H9 (cell line): Measurements from ENCODE around the gene ST6GALNAC3. TPM values are rescaled to one million over a fixed set of nuclear protein-coding genes. Genes with fewer than 3 reads are reported as not detected.

Source experiments
- DNase-seq: peaks from one replicate; pipeline ENCODE4 v3.0.0-alpha.2; 2017
- H2AFZ ChIP-seq: one replicate; pipeline ENCODE4 v1.6.1; 2013; ENCODE audit warnings: mild to moderate bottlenecking, low read length, control low read depth, moderate library complexity
- H2AK5ac ChIP-seq: 2 replicates; pipeline ENCODE4 v1.6.1; 2013; ENCODE audit warnings: low read length, control low read depth, mixed read lengths; ENCODE audit not compliant: insufficient read length
- H2BK120ac ChIP-seq: one replicate; pipeline ENCODE4 v1.6.1; 2013; ENCODE audit warnings: low read depth, mild to moderate bottlenecking, low read length, control low read depth, inconsistent platforms; ENCODE audit not compliant: poor library complexity, severe bottlenecking
- H2BK12ac ChIP-seq: 2 replicates; pipeline ENCODE4 v1.6.1; 2013; ENCODE audit warnings: low read length, control low read depth, mixed read lengths, low read depth; ENCODE audit not compliant: insufficient read length
- H2BK15ac ChIP-seq: 2 replicates; pipeline ENCODE4 v1.6.1; 2013; ENCODE audit warnings: low read depth, low read length, control low read depth
- H2BK20ac ChIP-seq: one replicate; pipeline ENCODE4 v1.6.1; 2013; ENCODE audit warnings: low read depth, mild to moderate bottlenecking, low read length, control low read depth, inconsistent platforms; ENCODE audit not compliant: poor library complexity, severe bottlenecking
- H2BK5ac ChIP-seq: 2 replicates; pipeline ENCODE4 v1.6.1; 2013; ENCODE audit warnings: low read length, control low read depth, mixed read lengths; ENCODE audit not compliant: insufficient read length
- H3K14ac ChIP-seq: 2 replicates; pipeline ENCODE4 v1.6.1; 2013; ENCODE audit warnings: low read length, control low read depth; ENCODE audit not compliant: insufficient read depth
- H3K18ac ChIP-seq: 2 replicates; pipeline ENCODE4 v1.6.1; 2013; ENCODE audit warnings: low read depth, mild to moderate bottlenecking, mixed read lengths, low read length, control low read depth; ENCODE audit not compliant: insufficient read length
- H3K23ac ChIP-seq: 2 replicates; pipeline ENCODE4 v1.6.1; 2013; ENCODE audit warnings: low read length, control low read depth, mixed read lengths, low read depth; ENCODE audit not compliant: insufficient read length
- H3K23me2 ChIP-seq: 2 replicates; pipeline ENCODE4 v1.6.1; 2013; ENCODE audit warnings: low read depth, mild to moderate bottlenecking, mixed read lengths, low read length, control low read depth; ENCODE audit not compliant: insufficient read length, poor library complexity, severe bottlenecking
- H3K27ac ChIP-seq: 2 replicates; pipeline ENCODE4 v1.5.1; 2013; ENCODE audit warnings: low read length, control low read depth, mixed read lengths, low read depth; ENCODE audit not compliant: insufficient read length
- H3K27me3 ChIP-seq: 2 replicates; pipeline ENCODE4 v1.6.1; 2013; ENCODE audit warnings: low read length, control low read depth, inconsistent platforms; ENCODE audit not compliant: insufficient read depth
- H3K4ac ChIP-seq: 2 replicates; pipeline ENCODE4 v1.6.1; 2013; ENCODE audit warnings: low read depth, mild to moderate bottlenecking, control low read depth, inconsistent platforms, low read length, moderate library complexity
- H3K4me1 ChIP-seq: 2 replicates; pipeline ENCODE4 v1.6.1; 2013; ENCODE audit warnings: low read length, control low read depth, inconsistent platforms; ENCODE audit not compliant: insufficient read depth
- H3K4me2 ChIP-seq: 2 replicates; pipeline ENCODE4 v1.6.1; 2013; ENCODE audit warnings: low read length, control low read depth, mixed read lengths; ENCODE audit not compliant: insufficient read length, insufficient read depth
- H3K56ac ChIP-seq: 2 replicates; pipeline ENCODE4 v1.6.1; 2013; ENCODE audit warnings: low read depth, mild to moderate bottlenecking, mixed read lengths, low read length, control low read depth; ENCODE audit not compliant: insufficient read length
- H3K79me1 ChIP-seq: 2 replicates; pipeline ENCODE4 v1.6.1; 2013; ENCODE audit warnings: low read depth, mild to moderate bottlenecking, moderate library complexity, low read length, control low read depth, inconsistent platforms; ENCODE audit not compliant: insufficient read depth, poor library complexity, severe bottlenecking
- H3K79me2 ChIP-seq: 2 replicates; pipeline ENCODE4 v1.6.1; 2013; ENCODE audit warnings: low read length, control low read depth, inconsistent platforms; ENCODE audit not compliant: insufficient read depth
- H3K9ac ChIP-seq: 2 replicates; pipeline ENCODE4 v1.6.1; 2013; ENCODE audit warnings: low read length, control low read depth, mixed read lengths; ENCODE audit not compliant: insufficient read length; ENCODE audit errors: extremely low read depth
- H3K9me3 ChIP-seq: one replicate; pipeline ENCODE4 v1.6.1; 2013; ENCODE audit warnings: low read depth, low read length, inconsistent platforms; ENCODE audit not compliant: control insufficient read depth
- H3T11ph ChIP-seq: one replicate; pipeline ENCODE4 v1.6.1; 2013; ENCODE audit warnings: mild to moderate bottlenecking, low read length, control low read depth, inconsistent platforms
- H4K20me1 ChIP-seq: one replicate; pipeline ENCODE4 v1.6.1; 2013; ENCODE audit not compliant: control insufficient read depth, insufficient read length, insufficient read depth
- H4K5ac ChIP-seq: 2 replicates; pipeline ENCODE4 v1.6.1; 2013; ENCODE audit warnings: low read depth, mild to moderate bottlenecking, mixed read lengths, low read length, control low read depth; ENCODE audit not compliant: insufficient read length
- H4K8ac ChIP-seq: replicated peaks from 2 replicates; pipeline ENCODE4 v1.6.1; 2013; ENCODE audit warnings: low read length, control low read depth, mixed read lengths, low read depth; ENCODE audit not compliant: insufficient read length
- H4K91ac ChIP-seq: 2 replicates; pipeline ENCODE4 v1.6.1; 2013; ENCODE audit warnings: low read depth, mild to moderate bottlenecking, moderate library complexity, mixed read lengths, low read length, control low read depth; ENCODE audit not compliant: insufficient read length
- H3K27ac Mint-ChIP-seq, 3 experiments: 2 replicates in 2 of 3; 3 replicates in 1 of 3; pipeline ENCODE4 v1.8.0; 2020 to 2021; ENCODE audit warnings: mixed read lengths in 3 of 3, mild to moderate bottlenecking in 1 of 3, moderate library complexity in 1 of 3
- H3K27me3 Mint-ChIP-seq: 2 replicates; pipeline ENCODE4 v1.8.0; 2021; ENCODE audit warnings: low read depth, mild to moderate bottlenecking, moderate library complexity, mixed read lengths
- H3K36me3 Mint-ChIP-seq, 3 experiments: 2 replicates in 2 of 3; 3 replicates in 1 of 3; pipeline ENCODE4 v1.8.0; 2020 to 2021; ENCODE audit warnings: low read depth in 3 of 3, mixed read lengths in 3 of 3; ENCODE audit not compliant: insufficient read depth in 1 of 3
- H3K4me1 Mint-ChIP-seq, 2 experiments: 2 replicates each; pipeline ENCODE4 v1.8.0; 2020; ENCODE audit warnings: mixed read lengths in 2 of 2
- H3K4me3 Mint-ChIP-seq, 2 experiments: 2 replicates in 1 of 2; 3 replicates in 1 of 2; pipeline ENCODE4 v1.8.0; 2020 to 2021; ENCODE audit warnings: mild to moderate bottlenecking in 2 of 2, mixed read lengths in 2 of 2, moderate library complexity in 1 of 2
- H3K9me3 Mint-ChIP-seq, 2 experiments: 2 replicates in 1 of 2; 3 replicates in 1 of 2; pipeline ENCODE4 v1.8.0; 2020; ENCODE audit warnings: mild to moderate bottlenecking in 2 of 2, mixed read lengths in 2 of 2, moderate library complexity in 1 of 2
- CTCF ChIP-seq: fragments of 200-600 bp; sonication (generic); conservative IDR thresholded peaks from 3 replicates; pipeline ENCODE4 v1.8.0; 2021; ENCODE audit warnings: antibody characterized with exemption, mild to moderate bottlenecking
- WGBS: extraction: QIAGEN DNeasy Blood & Tissue Kit; methylation state at CpG from one replicate; pipeline ENCODE4 v1.1.7; 2013; ENCODE audit warnings: missing lambda C conversion rate, low lambda C conversion rate, mixed read lengths; ENCODE audit not compliant: insufficient read length; ENCODE audit errors: extremely low coverage; 5-methylcytosine and 5-hydroxymethylcytosine counted together
- total RNA-seq: library from RNA; stranded (reverse); gene quantifications from 2 replicates; pipeline ENCODE4 v1.2.1, GENCODE V29; 2021

ST6GALNAC3 gene
- total RNA-seq, 1 experiment from 2014 or later: 11.2 TPM

- Histone ChIP-seq H4K20me1 (no peaks in the 10 kb centered on the region), H2BK15ac (no peak overlapping the region), H3K18ac (no peak overlapping the region), H3T11ph (no peak overlapping the region), H3K79me2 (no peaks in the 10 kb centered on the region), H3K23ac (no peak overlapping the region), H2BK20ac (no peak overlapping the region), H3K79me1 (no peaks in the 10 kb centered on the region), H4K5ac (no peak overlapping the region), H4K91ac (no peak overlapping the region), H4K8ac (no peak overlapping the region), H3K56ac (no peak overlapping the region), H3K27ac (no peak overlapping the region), H3K27me3 (no peaks in the 10 kb centered on the region), H3K4me1 (no peaks in the 10 kb centered on the region), H2AFZ (no peak overlapping the region), H2BK12ac (no peak overlapping the region), H2BK120ac (no peak overlapping the region), H3K9me3 (no peaks in the 10 kb centered on the region), H3K4me2 (no peak overlapping the region), H3K4ac (no peak overlapping the region), H3K9ac (no peak overlapping the region), H3K14ac (no peak overlapping the region), H3K23me2 (no peaks in the 10 kb centered on the region), H2BK5ac (no peak overlapping the region), H2AK5ac (no peak overlapping the region)
- Mint-ChIP-seq H3K9me3 (no peaks in the 10 kb centered on the region), H3K27me3 (no peaks in the 10 kb centered on the region), H3K36me3 (peaks cover 0 to 8% (median 0%) of the 10 kb centered on the region in 3 experiments; a peak in 3 of 7 replicates), H3K27ac (no peak overlapping the region), H3K4me3 (no peak overlapping the region), H3K4me1 (peaks cover 4 to 13% of the 10 kb centered on the region in 2 experiments)
- no peak for TF ChIP-seq CTCF
- WGBS: no CpG with 5 or more reads among the region's 4 CpGs
- no peak for DNase-seq
Observed at GRCh38 chr1:76156987-76157386, 82.4 kb downstream of the ST6GALNAC3 start.
